Stromal cell of bone marrow (primary cell): Measurements from ENCODE around the gene MAD1L1.
"Not testable (repeated sequence)": the region's sequence is repeated elsewhere in the genome, so short reads cannot be mapped to it uniquely, and the experiment has no call there.

Experiments
- DNase-seq: peaks from one replicate; pipeline ENCODE4 v3.0.0-alpha.2; 2012; ENCODE audit warnings: low read depth

MAD1L1 gene

DNA sequence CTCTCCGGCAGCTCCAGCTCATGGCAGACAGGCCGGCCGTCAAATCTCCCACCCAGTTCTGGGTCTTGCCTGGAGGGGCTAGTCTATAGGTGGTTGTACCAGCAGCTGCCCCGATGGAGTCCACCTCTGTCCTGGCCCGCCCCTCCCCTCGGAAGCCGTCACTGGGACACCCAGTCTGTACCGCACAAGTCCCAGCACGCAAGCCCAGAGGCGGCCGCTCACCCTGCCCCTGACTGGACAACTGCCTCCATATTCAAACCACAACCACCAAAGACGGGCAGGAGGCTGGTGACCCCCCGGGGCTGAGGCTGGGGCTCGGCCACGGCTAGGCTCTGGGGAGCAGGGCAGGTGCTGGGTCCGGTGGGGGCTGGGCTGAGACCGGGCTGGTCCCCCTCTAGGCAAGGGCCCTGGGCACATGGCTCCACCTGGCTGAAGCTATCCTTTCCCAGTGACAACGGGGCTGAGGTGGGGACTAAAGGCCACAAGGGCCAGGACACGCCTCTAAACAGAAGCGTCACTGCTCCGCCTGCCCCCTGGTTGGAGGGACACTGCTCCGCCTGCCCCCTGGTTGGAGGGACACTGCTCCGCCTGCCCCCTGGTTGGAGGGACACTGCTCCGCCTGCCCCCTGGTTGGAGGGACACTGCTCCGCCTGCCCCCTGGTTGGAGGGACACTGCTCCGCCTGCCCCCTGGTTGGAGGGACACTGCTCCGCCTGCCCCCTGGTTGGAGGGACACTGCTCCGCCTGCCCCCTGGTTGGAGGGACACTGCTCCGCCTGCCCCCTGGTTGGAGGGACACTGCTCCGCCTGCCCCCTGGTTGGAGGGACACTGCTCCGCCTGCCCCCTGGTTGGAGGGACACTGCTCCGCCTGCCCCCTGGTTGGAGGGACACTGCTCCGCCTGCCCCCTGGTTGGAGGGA, 371.6 kb downstream of the MAD1L1 start:
- DNase-seq, result not testable (repeated sequence)

- DNase-seq, result no peak
Measured at GRCh38 chr7:1859266-1860035, 373.3 kb downstream of the MAD1L1 start.

DNA sequence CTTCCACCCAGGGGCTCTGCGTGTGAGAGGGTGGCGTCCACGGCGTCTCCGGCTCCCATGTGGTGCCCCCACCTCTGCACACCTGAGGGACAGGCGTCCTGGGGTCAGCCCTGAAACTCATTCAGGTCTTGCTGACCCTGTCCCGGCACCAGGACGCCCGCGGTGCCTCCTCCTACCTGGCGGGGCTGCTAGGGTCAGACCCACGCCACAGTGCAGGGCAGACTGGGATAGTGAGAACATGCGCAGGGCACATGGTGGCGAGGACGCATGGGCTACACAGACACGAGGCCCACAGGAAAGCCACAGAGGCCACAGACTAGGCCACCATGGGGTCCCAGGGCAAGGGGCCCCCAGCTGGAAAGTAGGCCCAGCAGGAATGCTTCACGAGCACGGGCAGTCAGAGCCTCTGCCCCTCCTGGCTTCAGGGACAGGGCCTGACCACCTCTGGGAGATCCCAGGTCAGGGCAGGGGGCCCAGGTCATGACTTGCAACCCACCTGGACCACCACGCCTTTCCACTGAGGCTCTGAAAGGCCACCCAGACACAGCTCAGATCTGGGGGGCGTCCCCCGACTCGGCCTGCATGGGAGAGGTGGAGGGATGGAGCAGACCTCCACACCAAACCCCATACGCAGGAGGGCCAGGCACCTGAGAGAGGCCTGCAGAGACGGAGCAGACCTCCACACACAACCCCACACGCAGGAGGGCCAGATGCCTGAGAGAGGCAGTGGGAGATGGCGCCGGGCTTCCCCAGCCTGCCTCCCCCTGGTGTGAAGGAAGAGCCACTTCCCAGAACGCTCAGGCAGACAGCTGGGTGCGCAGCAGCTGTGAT, 374.1 kb downstream of the MAD1L1 start:
- no peak for DNase-seq

DNA sequence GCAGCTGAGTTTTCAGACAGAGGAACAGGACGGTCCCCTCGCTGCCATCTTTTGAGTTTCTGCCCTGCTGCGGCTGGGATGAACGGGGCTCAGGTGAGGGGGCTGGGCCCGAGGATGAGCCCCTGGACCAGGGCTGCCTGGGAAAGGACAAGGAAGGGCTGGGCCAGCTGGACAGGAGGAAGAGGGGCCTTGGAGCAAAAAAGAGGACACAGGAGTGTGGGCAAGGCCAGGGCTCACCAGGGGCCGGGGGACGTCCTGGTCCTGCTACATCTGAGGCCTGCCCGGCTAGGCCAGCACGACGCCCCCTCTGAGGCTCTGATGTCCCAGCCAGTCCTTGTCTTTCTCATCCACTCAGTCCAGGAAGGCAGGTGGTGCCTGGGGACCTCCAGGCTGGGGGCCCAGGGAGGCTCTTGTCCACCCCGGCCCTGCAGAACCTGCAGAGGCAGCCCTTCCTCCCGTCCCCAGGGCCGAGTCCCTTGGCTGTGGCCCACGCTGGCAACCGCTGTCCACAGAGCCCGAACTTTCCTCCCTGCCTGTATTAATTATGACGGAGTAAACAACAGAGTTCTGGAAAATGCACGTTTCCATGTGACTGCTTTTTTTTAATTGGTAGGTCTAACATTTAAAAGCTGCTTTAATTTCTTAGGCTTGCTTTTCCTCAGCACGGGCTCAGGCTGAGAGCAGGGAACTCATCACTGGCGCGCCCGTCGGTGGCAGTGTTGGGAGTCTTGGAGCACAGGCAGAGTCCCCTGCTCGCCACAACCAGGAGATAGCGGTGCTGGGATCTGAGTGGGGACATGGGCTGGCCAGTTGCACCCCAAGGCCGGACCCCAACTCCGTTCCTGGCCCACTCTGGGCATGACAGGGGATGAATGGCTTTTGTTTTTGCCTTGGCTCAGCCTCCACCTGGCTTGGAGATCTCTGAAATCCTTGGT, 375.0 kb downstream of the MAD1L1 start:
- DNase-seq, result no peak

GRCh38 chr7:1856888-1857441, 375.8 kb downstream of the MAD1L1 start:
- DNase-seq, result no peak

- DNase-seq, result no peak
Measured at GRCh38 chr7:1856161-1856887, 376.4 kb downstream of the MAD1L1 start.

DNA sequence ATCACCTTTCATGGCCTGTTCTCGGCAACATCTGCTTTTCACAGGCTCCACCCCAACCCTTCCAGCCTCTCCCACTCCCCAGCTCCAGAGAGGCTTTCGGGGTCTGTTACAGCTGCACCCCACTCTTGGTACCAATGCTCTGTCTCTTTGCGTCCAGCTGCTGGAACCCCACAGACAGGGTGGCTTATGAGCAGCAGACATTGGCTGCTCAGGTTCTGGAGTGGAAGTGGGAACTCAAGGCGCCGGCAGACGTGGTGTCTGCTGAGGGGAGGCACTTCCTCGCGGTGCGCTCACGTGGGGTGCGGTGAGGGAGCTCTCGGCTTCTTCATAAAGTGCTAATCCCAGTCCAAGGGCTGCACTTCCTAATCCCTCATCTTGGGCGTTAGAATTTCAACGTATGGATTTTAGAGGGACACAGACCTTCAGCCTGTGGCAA, 377.0 kb downstream of the MAD1L1 start:
- no peak for DNase-seq

- DNase-seq, result no peak
Measured at GRCh38 chr7:1854866-1855724, 377.6 kb downstream of the MAD1L1 start.

- no peak for DNase-seq
Measured at GRCh38 chr7:1853986-1854865, 378.5 kb downstream of the MAD1L1 start.

DNA sequence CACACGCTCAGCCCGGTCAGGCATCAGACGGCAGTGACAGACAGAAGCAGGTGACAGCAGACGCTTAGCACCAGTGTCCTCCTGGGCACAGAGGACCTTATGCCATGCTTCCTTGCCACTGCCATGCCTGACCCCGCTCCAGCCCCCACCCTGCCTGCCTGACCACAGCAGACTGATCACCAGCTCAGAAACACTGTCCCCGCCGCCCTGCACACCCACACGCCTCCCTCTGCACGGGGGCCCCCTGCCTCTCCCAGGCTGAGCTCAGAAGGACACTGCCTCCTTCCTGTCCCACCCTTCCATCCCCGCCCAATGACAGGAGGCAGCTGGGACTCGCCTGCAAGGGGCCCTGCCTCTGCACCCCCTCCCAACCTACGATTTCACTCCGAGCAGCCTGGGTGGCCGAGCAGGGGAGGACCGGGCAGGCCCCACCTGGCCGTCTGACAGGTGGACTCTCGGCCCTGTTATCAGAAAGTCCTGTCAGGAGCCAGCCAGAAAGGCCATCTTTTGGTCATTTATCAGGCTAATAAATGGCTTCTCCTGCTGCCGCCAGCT, 379.2 kb downstream of the MAD1L1 start:
- DNase-seq, result no peak

- no peak for DNase-seq
Measured at GRCh38 chr7:1852517-1853430, 380.0 kb downstream of the MAD1L1 start.

DNA sequence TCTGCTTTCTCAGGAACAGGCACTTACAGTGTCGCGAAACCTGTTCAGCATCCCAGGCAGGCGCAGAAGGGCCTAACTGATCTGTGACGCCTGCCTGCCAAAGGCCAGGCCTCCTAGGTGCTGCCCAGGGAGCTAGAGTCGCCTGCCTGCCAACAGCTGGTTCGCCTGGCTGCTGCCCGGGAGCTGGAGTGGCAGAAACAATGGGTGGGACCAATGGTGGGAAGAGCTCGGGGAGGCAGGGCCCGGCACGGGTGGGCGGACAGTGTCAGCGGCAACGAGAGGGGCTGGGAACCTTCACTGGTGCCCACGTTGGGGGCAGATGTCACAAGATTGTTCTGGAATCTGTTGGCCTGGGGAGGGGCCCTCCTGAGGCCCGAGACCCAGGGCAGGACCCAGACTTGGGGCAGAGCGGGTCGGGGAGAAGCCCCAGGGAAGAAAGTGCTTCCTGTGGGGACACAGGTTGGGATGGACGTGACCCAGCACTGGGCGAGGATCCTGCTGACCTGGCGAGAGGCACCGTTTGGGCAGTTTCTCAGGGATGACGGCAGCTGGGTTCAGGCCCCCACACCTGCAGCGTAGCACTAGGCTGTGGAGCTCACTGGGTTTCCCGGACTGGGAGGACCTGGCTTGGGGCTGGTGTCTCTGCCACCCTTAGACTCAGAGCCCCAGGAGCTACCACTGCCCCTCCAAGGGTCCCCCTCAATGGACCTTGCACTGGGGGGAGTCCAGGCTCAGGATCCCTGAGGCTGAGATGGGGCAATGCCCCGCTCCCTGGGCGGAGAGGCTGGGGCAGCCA, 380.8 kb downstream of the MAD1L1 start:
- DNase-seq, result no peak

DNA sequence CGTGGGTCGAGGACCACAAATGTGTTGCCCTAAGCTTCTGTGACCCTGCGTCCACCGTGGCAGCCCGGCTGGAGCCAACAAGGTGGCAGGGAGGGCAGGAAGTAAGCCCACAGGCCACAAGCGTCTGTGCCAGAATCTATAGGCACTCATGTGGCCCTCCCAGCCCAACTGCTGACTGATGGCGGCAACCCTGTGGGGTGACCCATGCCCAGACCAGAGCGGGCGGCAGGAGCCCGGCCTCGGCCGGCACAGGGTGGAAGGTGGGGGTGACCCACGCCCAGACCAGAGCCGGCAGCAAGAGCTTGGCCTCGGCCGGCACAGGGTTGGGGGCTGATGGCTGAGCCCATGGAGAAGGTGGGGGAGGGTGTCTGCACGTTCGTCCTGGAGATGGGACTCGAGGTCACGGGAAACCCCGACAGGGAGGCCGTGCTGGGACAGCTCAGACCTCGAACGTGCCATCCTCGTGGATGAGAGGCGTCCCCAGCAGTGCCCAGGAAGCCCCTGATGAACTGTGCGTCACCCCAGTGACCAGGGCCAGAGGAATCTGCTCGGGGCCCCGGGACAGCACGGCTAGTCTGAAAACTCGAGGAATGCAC, 381.7 kb downstream of the MAD1L1 start:
- DNase-seq, result no peak

- DNase-seq, result no peak
Measured at GRCh38 chr7:1850111-1850975, 382.4 kb downstream of the MAD1L1 start.
